NOMO-1 treated with dmso at 0.1 percent for 144 hours (cell line): ENCODE measurements around the gene ACVR1.
"Not testable (repeated sequence)": the region's sequence is repeated elsewhere in the genome, so short reads cannot be mapped to it uniquely, and the experiment has no call there.

ENCODE experiments used
- DNase-seq: peaks from one replicate; lab custom pipeline; 2025; ENCODE audit not compliant: unreplicated experiment; lab: John Stamatoyannopoulos, UW

The ACVR1 gene

DNA sequence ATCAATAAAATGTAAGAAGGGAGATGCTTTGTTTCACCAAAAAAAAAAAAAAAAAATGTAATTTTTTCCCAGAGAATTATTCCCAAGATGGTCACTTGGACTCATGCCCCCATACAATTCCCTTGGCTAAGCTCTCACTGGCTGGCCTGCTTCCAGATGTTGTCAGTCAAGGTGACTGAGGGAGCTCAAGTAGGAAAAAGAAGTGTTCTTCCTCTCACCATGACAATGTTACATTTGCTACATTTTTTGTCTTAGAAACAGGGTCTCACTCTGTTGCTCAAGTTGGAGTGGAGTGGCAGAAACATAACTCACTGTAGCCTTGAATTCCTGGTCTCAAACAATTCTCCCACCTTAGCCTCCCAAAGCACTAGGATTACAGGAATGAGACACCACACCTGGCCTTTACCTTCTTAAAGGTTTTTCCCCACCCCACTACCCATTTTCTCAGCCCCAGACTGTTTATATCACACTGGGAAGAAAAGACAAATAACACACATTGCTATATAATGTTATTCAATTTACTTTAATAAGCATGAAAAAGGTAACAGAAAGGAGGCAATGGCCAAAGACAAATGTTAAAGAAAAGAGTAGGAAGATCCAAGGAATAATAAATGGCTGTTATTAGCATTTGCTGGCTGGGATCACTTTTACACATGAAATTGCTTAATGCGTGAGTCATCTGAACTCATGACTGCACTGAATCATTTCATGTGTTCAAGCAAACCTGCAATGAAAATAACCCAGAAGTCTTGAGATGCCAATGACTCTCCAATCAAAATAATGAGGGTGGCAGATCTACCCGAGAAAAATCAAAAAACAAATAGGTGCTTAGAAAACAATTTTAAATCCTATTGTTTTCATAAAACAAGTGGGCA, 45.2 kb downstream of the ACVR1 start:
- DNase-seq: no peak

DNA sequence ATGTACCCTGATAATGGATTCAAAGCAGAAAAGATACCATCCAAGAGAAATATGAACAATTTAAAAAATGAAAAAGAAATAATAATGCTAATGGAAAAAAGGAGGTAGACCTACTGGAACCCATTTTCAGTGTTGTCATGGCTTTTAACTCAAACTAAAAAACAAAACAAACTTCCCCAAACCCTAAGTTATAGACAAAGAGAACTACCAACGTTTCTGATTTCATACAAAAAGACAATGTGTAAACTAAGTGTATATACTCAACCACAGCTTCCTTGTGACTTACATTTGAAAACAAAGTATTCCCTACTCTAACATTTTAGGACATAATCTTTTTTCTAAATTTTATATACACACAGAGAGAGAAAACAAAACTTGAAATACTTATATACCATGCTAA, 45.9 kb downstream of the ACVR1 start:
- DNase-seq: no peak

- no peak for DNase-seq
Measured at GRCh38 chr2:157827377-157827776, 48.8 kb downstream of the ACVR1 start.

- DNase-seq: not testable (repeated sequence)
Measured at GRCh38 chr2:157826644-157827043, 49.5 kb downstream of the ACVR1 start.

DNA sequence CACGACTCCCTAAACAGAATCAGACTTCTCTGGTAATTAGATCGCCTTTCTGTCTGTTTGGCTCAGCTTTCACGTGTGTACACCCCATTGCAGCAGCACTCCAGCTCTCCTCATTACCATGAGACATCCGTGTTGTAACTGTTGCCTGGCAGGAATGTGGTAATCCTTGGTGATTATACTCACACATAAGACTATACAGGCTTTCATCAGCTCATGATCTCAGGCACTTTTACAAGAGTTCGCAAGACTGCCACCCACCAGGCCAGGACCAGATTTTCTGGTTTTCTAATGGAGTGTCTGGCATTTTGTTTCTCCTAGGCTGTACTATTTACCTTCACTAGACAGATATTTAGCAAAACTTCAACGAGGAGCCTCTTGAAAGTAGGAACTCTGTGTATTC, 50.2 kb downstream of the ACVR1 start:
- no peak for DNase-seq

- no peak for DNase-seq
Measured at GRCh38 chr2:157822993-157823392, 53.1 kb downstream of the ACVR1 start.

DNA sequence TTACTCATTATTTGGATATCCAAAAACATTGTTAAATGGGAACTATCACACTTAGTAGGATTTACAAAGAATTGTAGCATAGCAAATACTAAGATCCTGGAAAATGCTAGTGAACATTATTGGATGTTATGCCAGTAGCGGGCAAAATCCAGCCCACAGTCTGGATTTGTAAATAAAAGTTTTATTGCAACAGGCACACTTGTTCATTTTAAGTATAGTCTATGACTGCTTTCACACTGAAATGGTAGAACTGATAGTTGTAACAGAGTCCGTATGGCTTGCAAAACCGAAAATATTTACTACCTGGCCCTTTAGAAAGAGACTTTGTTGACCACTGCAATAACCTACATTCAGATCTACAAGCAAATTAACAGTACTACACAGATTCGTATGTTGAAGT, 53.6 kb downstream of the ACVR1 start:
- no peak for DNase-seq

GRCh38 chr2:157821519-157822131, 54.5 kb downstream of the ACVR1 start:
- DNase-seq: no peak

DNA sequence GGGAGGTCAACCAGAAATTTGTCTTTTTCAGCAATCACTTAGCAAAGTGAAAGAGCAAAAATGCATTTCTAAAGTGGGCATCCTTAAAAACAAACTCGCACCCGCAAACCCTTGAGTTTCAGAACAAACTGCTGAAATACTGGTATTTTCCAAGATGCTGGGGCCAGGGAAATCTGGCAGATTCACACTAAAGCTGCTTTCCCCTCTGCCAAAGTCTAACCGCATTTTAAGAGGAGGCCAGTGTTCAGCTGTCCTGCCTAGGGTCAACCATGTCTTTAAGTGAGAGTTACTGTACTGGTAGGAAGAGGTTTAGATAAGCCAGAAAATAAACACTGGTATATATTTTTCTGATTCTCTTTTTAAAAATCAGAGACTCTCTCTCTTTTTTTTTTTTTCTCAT, 55.9 kb downstream of the ACVR1 start:
- no peak for DNase-seq

DNA sequence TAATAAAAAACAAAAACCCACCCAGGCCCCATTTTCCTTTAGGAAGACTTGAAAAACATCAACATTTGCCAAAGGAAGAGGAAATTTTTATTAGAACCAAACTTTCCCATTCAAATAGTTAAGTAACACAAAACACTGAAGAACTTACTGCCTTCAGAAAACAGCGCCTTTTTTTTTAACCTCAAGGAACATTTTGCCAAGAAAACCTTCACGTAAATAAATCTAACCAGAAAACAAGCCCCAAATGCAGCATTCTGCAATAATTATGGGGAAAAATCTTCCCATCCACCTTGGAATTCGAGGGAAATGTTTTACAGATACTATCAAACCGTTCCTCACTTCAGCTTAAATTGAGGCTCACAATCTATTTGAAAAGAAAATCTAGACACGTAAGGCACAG, 56.4 kb downstream of the ACVR1 start:
- no peak for DNase-seq

- no peak for DNase-seq
Measured at GRCh38 chr2:157818227-157818626, 57.9 kb downstream of the ACVR1 start.

- DNase-seq: no peak
Measured at GRCh38 chr2:157815421-157815820, 60.7 kb downstream of the ACVR1 start.

- no peak for DNase-seq
Measured at GRCh38 chr2:157813467-157813866, 62.7 kb downstream of the ACVR1 start.

DNA sequence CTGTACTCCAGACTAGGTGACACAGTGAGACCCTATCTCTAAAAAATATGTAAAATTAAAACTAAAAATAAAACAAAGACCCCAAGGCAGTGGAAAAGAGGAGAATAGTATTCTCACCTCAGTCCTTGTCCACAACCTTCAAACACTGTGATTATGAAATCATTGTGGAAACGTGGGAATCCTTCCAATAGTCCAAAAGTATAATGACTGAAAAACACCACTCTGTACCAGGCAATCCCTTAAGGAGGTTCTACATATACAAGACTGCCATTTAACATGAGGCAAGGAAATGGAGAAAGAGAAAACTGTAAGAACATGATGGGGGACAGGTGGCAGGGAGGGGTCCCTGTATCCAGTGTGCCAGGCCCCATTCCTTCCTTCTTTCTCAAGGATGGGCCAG, 66.1 kb downstream of the ACVR1 start:
- DNase-seq: no peak

DNA sequence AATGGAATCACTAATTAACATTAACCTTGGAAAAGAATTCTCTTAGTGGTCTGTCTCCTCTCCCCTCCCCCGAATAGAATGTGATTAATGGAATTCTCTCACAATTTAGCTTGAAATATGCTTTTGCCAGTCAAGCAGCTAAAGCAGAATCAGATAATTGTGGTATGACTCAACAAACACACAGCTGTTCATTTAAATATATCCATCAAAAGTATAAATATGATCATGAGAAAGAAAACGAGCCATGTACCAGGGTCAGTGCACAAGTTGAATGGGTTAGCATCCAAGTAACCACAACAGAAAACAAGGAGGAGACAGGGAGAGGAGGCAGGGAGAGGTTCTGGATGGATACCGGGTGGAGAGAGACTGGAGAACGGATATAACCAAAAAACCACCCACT, 66.9 kb downstream of the ACVR1 start:
- no peak for DNase-seq

- no peak for DNase-seq
Measured at GRCh38 chr2:157808421-157808820, 67.7 kb downstream of the ACVR1 start.

GRCh38 chr2:157806426-157807077, 69.6 kb downstream of the ACVR1 start:
- no peak for DNase-seq

- DNase-seq: no peak
Measured at GRCh38 chr2:157805519-157805918, 70.6 kb downstream of the ACVR1 start.

DNA sequence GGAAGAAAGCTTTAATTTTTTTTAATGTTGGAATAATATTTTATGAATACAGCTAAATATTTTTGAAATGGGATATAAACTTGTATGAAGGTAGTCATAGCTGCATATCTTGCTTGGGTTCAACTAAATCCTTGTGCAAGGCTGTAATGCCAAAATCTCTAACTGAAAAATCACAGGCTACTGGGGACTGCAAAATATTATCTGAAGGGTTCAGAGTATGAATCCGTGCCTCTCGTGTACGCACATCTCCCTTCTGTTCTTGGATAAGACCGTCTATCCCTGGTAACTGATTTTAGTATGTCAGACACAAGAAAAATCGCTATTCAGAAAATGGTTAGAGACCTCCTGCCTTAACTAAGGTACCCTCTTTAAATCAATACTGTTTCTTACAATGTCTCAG, 71.8 kb downstream of the ACVR1 start:
- DNase-seq: no peak

DNA sequence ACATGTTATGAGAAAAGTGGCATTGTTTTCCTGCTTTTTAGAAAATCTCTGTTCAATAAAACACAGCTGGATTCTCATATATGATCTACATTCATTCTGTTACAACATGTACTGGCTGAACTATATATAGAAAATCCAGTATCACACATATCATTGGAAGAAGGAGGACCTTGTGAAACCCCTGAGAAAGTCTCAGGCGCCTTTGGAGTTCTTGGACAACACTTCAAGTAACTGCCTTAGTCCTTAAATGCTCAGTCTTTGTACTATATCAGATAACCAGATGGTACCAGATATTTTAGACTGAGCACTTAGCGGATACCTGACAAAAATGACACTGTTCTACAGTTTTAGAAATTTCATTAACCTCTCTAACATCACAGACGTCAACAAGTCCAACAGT, 72.2 kb downstream of the ACVR1 start:
- no peak for DNase-seq

- DNase-seq: no peak
Measured at GRCh38 chr2:157803476-157803875, 72.7 kb downstream of the ACVR1 start.

- no peak for DNase-seq
Measured at GRCh38 chr2:157800838-157801495, 75.2 kb downstream of the ACVR1 start.
